Hematopoietic multipotent progenitor cell (in vitro differentiated cells): ENCODE data around the gene PACSIN1. TPM values are rescaled to one million over a fixed set of nuclear protein-coding genes. Genes with fewer than 3 reads are reported as not detected.

ENCODE experiments used
- DNase-seq, 3 donors: peaks; one replicate each; pipeline ENCODE4 v3.0.0-alpha.2; 2011 to 2015; ENCODE audit warnings: low read depth in 2 of 3, low spot score in 2 of 3
- total RNA-seq: library from RNA; depleted of rRNA; stranded (reverse); fragments of >200 nt; gene quantifications from one replicate; pipeline ENCODE4 v1.2.3, GENCODE V29; 2012

PACSIN1 gene
- total RNA-seq, result 1.6 TPM

- DNase-seq, result peak in 2 of 3 donors; percentile 30 to 39
These were observed at the start of gene PACSIN1 for GRCh38 chr6:34465531-34466241. Gene PACSIN1 (plus strand): TSS chr6:34466076. CDS start chr6:34526306, 60,230 bp downstream.

- no peak for DNase-seq
These were observed 49.0 kb upstream of the PACSIN1 start for GRCh38 chr6:34416877-34417371.

GRCh38 chr6:34418367-34418766 lies 47.5 kb upstream of the PACSIN1 start:
- DNase-seq, result no peak

- DNase-seq, result no peak
These were observed 42.6 kb upstream of the PACSIN1 start for GRCh38 chr6:34423254-34423653.

GRCh38 chr6:34424200-34425131 lies 41.4 kb upstream of the PACSIN1 start:
- no peak for DNase-seq

GRCh38 chr6:34425132-34425497 lies 40.8 kb upstream of the PACSIN1 start:
- DNase-seq, result no peak

GRCh38 chr6:34425498-34426410 lies 40.1 kb upstream of the PACSIN1 start, which contains the start of gene RPS10:
Gene RPS10 (minus strand): TSS chr6:34426069. CDS start chr6:34425221, 848 bp downstream.
- peak; percentile 80 to 91 (median 91) for DNase-seq

GRCh38 chr6:34435916-34436315 lies 30.0 kb upstream of the PACSIN1 start:
- DNase-seq, result no peak

- DNase-seq, result no peak
These were observed 28.9 kb upstream of the PACSIN1 start for GRCh38 chr6:34436803-34437643.

- no peak for DNase-seq
These were observed 28.3 kb upstream of the PACSIN1 start for GRCh38 chr6:34437644-34437970.

- DNase-seq, result no peak
These were observed 27.2 kb upstream of the PACSIN1 start for GRCh38 chr6:34438705-34439104.

- no peak for DNase-seq
These were observed 26.4 kb upstream of the PACSIN1 start for GRCh38 chr6:34439442-34439841.

- no peak for DNase-seq
These were observed 24.4 kb upstream of the PACSIN1 start for GRCh38 chr6:34441526-34441925.

- DNase-seq, result no peak
These were observed 20.5 kb upstream of the PACSIN1 start for GRCh38 chr6:34445313-34445860.

GRCh38 chr6:34447386-34447785 lies 18.5 kb upstream of the PACSIN1 start:
- DNase-seq, result no peak

GRCh38 chr6:34447910-34448309 lies 18.0 kb upstream of the PACSIN1 start:
- no peak for DNase-seq

- no peak for DNase-seq
These were observed 14.7 kb upstream of the PACSIN1 start for GRCh38 chr6:34451192-34451591.

- DNase-seq, result peak in 2 of 3 donors; percentile 15 to 37
These were observed 10.0 kb upstream of the PACSIN1 start for GRCh38 chr6:34455831-34456230.

- DNase-seq, result no peak
These were observed 8.5 kb upstream of the PACSIN1 start for GRCh38 chr6:34457382-34457741.
